NK-92 treated with Interleukin-12 subunit alpha and Interleukin-12 subunit beta, amount 100 ng/mL, for 24 hours (cell line): ENCODE data around the gene IL4I1.

ENCODE experiments used
- DNase-seq: peaks from one replicate; lab custom pipeline; 2025; lab: John Stamatoyannopoulos, UW

The IL4I1 gene

GRCh38 chr19:49924004-49924880 is 27.6 kb upstream of the IL4I1 start:
- DNase-seq = no peak

GRCh38 chr19:49923055-49924003 is 26.6 kb upstream of the IL4I1 start:
- DNase-seq = no peak

DNA sequence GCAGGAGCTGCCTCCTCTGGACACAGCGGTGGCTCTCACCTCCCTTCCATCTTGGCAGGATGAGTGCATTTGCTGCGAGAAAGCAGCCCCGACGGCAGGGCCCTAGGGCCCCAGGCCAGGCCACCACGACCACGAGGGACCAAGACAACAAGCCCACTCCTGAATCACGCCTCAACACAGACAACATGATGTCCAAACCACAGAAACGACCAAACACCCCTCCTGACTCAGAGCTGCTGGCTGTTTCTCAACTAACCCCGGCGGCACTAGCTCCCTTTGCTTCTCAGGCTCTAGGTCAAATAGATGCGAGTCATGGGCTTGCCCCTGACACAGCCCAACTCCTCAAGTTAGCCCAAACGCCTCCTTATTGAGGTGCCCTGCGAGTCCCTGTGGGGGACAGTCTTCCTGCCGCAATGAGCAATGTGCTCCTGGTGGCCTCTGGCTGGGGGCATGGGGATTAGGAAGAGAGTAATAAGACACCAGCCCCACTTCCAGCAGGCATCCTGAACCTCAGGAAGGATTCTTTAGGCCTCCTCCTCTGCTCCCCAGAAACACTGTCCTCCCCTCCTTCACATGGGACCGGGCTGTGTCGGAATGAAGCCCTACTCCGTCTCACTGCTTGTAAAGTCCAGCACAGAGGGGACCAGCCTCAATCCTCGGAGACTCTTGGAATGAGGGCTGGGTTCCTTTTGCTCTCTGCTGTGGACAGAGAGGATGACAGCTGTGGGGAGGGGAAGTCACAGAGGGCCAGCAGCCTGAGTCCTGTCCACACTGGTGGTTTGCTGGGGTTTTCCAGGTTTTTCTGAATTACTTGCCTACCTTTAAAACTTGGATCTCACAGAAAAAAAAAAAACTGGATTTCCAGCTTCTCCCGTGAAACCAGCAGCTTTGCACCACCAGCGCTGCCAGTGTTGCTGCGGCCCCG is 25.4 kb upstream of the IL4I1 start:
- peak; percentile 63 for DNase-seq

GRCh38 chr19:49920624-49921363 is 24.1 kb upstream of the IL4I1 start:
- no peak for DNase-seq

GRCh38 chr19:49918089-49918488 is 21.4 kb upstream of the IL4I1 start:
- DNase-seq = no peak

GRCh38 chr19:49916839-49917733 is 20.4 kb upstream of the IL4I1 start:
- DNase-seq = no peak

DNA sequence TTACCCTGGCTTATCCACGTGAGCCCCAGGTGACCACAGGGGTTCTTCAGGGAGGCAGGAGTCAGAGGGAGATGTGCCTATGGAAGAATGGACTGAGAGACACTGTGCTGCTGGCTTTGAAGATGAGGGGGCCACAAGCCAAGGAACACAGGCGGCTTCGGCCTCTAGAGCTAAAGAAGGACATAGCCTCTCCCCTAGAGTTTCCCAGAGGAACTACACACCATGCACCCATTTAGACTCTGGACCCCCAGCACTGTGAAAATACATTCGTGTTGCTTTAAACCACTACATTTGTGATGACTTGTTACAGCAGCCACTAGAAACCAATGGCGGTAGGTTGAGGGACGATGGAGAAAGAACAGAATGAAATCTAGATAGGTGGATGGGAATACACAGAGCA is 18.6 kb upstream of the IL4I1 start:
- no peak for DNase-seq

DNA sequence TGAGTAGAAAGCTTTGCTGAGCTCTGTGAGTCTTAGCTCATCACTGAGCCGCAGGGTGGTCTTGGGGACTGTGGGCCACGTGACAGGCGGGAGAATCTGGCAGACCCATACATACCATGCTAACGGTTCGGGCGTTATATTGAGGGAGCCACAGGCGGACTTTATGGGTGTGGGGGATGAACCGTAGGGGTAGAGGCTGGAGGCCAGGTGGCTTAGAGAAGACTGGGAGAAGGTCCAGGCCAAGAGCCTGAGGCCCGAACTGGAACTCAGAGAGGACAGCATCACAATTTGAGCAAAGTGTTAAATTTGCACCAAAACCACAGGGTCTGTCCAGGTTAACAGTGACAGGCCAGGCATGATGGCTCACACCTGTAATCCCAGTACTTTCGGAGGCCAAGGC is 17.0 kb upstream of the IL4I1 start:
- no peak for DNase-seq

DNA sequence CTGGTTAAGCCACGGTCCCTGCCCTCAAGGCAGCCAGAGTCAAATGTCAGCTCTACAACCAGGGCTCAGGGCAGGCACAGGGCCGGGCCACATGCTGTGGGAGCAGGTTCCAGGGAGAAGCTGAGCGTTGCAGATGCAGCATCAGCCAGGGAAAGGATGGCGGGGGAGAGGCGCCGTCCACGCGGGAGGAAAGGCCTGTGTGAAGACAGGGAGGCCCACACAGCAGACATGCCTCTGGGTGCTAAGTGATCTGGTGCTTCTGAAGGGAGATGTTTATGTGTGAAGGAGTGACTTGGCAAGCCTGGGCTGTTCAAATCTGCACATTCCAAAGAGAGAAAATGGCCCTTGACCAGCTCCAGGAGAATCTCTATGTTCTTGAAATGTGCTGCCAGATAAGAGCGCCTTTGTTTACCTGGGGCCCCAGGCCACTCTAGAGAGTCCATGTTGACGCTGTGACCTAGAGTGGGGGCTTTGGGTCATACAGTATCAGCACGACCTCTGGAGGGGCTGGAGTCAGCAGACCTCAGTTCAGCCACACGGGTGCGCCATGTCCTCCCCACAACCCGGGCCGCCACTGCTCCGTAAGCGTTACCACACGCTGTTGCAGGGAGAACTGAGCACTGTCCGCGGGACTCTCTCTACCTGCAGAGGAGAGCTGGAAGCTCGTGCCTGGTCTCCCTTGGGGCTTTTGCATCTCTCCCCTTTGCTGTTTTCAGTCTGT is 16.4 kb upstream of the IL4I1 start:
- DNase-seq = no peak

DNA sequence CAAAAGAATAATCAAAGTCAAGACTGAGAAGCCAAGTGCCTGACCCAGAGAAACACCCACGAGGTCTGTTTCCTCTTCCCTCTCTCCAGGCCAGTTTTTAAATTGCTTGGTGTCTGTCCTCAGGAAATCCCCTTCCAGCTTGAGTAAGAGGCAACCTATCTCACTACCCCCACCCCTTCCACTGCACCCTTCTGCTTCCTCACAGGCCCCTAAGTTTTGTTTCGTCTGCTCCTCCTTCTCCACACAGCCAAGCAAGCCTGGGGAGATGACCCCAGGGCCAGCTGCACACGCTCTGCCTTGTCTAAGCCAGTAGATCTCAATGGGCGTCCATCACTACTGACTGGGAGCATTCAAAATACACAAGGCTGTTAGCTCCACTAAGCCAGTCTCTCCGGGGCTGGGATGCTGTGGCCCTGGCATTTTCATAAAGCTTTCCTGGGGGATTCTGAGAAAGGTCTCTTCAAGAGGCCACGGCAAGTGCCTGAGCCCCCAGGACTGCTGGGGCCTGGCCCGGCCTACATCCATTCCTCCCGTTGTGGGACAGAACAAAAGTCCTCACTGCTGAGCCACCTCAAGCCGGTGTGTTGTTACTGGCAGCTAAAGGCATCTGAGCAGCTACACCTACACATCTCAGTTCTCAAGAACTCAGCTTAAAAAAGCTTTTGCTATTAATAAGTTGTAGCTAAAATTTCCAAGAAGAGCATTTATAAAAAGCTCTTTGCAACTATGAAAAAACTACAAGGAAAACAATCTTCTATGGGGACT is 14.9 kb upstream of the IL4I1 start:
- DNase-seq = no peak

GRCh38 chr19:49910179-49910578 is 13.5 kb upstream of the IL4I1 start:
- DNase-seq = no peak

GRCh38 chr19:49908480-49909420 is 12.1 kb upstream of the IL4I1 start:
- no peak for DNase-seq

DNA sequence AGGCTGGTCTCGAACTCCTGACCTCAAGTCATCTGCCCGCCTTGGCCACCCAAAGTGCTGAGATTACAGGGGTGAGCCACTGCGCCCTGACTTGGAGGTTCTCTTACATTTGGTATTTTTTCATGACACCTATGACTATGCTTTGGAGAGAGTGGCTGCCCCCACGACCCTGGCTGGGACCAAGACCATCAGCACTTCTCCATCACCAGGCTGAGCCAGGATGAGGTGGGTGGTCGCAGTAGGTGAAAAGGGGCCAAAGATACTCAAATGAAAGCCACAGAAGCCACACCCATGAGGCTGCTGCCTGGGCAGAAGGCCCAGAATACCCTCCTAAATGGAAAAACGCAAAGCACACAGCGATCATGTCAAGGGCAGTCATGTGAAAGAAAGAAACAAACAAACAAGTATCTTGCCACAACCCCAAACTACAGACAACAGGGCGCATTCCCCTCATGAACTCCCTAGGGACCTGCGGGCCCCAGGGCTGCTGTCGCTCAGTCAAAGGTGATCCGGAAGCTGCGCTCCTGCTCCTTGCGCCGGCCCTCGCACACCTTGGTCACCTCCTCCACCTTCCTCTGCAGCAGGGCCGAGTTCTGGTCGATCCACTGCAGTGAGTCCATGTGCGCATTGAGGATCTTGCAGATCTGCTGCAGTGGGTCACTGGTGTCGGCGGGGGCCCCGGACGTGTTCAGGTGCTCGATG is 11.2 kb upstream of the IL4I1 start:
- DNase-seq = no peak

DNA sequence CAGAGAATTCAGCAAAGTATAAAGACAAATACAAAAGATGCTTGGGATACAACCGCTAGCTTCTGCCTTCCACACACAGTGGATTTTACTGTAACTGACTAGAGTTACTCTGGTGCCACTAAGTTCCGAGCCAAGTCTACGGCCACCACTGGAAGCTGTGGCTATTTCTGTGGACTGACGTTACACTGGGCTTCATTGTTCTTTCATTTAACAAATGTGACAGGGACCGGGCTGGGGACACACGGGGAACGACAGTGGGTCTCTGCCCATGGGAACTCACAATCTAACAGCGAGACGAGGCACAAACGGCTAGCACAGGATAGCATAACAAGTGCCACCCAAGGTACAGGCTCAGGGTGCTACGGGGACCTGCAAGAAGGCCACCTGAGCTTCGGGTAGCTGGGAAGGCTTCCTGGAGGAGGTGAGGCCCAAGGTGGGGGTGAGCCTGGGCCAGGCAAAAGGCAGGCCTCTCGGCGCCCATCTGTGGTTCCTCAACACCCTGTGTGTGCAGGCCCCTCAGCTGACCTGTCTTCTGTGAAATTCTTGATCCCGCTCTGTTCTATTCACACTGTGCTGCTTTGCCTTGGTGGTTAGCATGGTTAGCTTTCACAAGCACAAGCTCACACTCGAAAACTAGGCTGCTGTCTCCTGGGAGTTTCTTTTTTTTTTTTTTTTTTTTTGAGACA is 10.3 kb upstream of the IL4I1 start:
- no peak for DNase-seq

DNA sequence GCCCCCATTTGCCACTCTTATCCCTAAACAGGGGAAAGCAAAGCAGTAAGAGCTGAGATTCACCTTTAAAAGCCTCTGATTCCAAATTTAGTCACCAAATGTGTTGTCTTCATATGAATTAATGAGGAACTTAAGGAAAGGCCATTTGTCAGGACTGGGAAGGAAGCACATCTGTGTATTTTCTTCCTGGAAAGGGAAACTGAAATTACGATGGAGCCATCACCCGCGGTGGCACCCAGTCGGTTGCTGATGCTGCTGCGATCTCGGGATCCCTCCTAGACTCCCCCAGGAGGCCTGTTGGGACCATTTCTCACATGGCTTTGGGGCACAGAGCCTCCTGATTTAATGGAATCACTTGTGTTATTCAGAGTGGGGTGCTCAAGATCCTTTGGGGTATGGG is 7.4 kb upstream of the IL4I1 start:
- no peak for DNase-seq

DNA sequence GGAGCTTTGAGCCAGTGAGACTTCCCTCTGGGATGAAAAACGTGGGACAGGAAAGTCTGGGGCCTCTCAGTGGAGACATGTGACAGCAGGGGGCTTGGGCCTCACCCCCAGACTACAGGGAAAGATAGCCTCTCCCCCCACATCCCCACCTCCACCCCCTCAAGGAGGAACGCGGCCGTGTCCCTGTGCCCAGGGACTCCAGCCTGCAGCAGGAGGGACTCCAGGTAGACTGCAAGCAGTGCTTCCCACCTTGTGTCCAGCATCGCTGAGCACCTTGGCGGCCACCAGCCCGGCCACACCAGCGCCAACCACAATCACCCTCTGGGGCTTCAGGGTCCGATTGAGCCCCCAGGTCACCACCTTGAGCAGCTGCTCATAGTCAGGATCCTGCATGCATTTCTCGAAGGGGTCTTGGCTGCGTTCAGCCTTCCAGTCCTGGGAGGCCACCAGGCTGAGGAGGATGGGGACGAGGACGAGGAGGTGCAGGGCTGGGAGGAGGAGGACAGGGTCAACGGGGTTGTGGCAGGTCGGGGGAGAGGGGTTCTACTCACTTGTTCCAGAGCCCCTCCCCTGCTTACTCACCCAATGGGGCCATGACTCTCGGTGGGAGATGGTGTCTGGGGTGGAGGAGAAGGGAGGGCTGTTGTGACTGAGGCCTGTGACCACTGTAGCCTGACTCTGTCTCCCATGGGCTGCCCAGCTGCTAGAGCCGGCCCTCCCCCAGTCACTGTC is 955 bp downstream of the IL4I1 start:
- no peak for DNase-seq
